HuH-7 (cell line): Measurements from ENCODE around the gene ELAC2.

ENCODE experiments used
- DNase-seq: peaks from one replicate; pipeline ENCODE4 v3.0.0; 2011; ENCODE audit warnings: low spot score

Gene ELAC2

GRCh38 chr17:12953156-12953555 is 64.7 kb downstream of the ELAC2 start:
- DNase-seq = no peak

DNA sequence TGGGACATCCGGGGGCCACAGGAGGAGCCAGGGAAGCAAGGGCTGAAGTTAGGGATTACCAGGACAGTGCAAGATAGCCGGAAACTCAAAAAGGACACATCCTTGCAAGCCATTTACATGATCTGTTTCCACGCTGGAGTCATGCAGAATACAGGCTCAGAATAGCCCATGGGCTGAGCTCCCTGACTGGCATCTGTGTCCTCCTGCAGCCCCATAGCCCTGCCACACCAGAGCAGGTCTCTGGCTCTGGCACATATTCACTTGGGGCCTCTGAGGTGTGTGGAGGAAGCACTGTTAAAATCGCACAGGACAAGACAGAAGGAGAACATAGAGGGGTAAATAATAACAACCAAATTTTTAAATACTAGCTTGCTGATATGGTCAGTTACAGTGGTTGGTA is 65.8 kb downstream of the ELAC2 start:
- DNase-seq = no peak

GRCh38 chr17:12947047-12947446 is 70.8 kb downstream of the ELAC2 start:
- DNase-seq = no peak
